Measurements from ENCODE around the gene CNTNAP5. TPM values are rescaled to one million over a fixed set of nuclear protein-coding genes. Genes with fewer than 3 reads are reported as not detected.
"Not testable (repeated sequence)": the region's sequence is repeated elsewhere in the genome, so short reads cannot be mapped to it uniquely, and the experiment has no call there.

The CNTNAP5 gene
- total and polyA plus RNA-seq, 2 of the 8 experiments (the other 6 are each of a cell fraction or from before 2014, with no cell fraction given): 0.11 to 0.76 TPM

- H3K14ac ChIP-seq (ENCODE audit: insufficient read length); H3K23ac ChIP-seq (ENCODE audit: insufficient read length); H2AK5ac ChIP-seq (ENCODE audit: low read depth, low read length); DNase-seq (ENCODE audit: low read depth in 1 of 2, low spot score in 2 of 2); H3K36me3 ChIP-seq (ENCODE audit: control insufficient read depth in 2 of 4, insufficient read depth in 4 of 4, low read length in 3 of 4); H3K4me3 ChIP-seq (ENCODE audit: extremely low read depth in 1 of 4, insufficient read depth in 2 of 4, low read depth in 3 of 4, low read length in 4 of 4); H3K4me2 ChIP-seq (ENCODE audit: insufficient read depth in 1 of 2, low read depth in 2 of 2, low read length in 2 of 2); H3K27me3 ChIP-seq (replicated peaks in 1 of 4; ENCODE audit: control insufficient read depth in 3 of 4, extremely low read depth in 1 of 4, insufficient read depth in 3 of 4, low read length in 3 of 4); H2AFZ ChIP-seq (ENCODE audit: low read length); H3K27ac ChIP-seq (ENCODE audit: low read depth, low read length); H3K4me1 ChIP-seq (replicated peaks in 1 of 4; ENCODE audit: control insufficient read depth in 3 of 4, insufficient read depth in 4 of 4, low read length in 3 of 4); H3K18ac ChIP-seq (ENCODE audit: extremely low read depth, low read length); H2BK20ac ChIP-seq (ENCODE audit: low read length); H3K4ac ChIP-seq (replicated peaks; ENCODE audit: insufficient read length, low read depth, low read length); FAIRE-seq; H3K9ac ChIP-seq (replicated peaks in 1 of 4; ENCODE audit: extremely low read depth in 1 of 4, low read depth in 3 of 4, low read length in 3 of 4); H4K20me1 ChIP-seq (replicated peaks in 1 of 2; ENCODE audit: control insufficient read depth in 1 of 2, insufficient read depth in 2 of 2, low read length in 2 of 2); H3K9me3 ChIP-seq (ENCODE audit: insufficient read depth in 2 of 2, low read depth in 1 of 2, low read length in 1 of 2); H2BK15ac ChIP-seq (ENCODE audit: low read length); H2BK5ac ChIP-seq (ENCODE audit: low read depth, low read length); H2BK120ac ChIP-seq (replicated peaks; ENCODE audit: low read depth, low read length); H3K79me2 ChIP-seq (ENCODE audit: control insufficient read depth in 1 of 2, insufficient read depth in 2 of 2, low read length in 2 of 2); H3K56ac ChIP-seq (replicated peaks; ENCODE audit: insufficient read length, low read depth, low read length); H4K8ac ChIP-seq (ENCODE audit: extremely low read depth, insufficient read depth, low read length); H4K5ac ChIP-seq (ENCODE audit: insufficient read length, low read depth, low read length); H3K23me2 ChIP-seq (ENCODE audit: low read depth, low read length); H4K91ac ChIP-seq (replicated peaks; ENCODE audit: insufficient read length, low read length); H2BK12ac ChIP-seq (ENCODE audit: low read depth, low read length); CTCF ChIA-PET (ENCODE audit: partially characterized antibody); H3K79me1 ChIP-seq (ENCODE audit: low read depth, low read length): not testable (repeated sequence)
- POLR2A ChIA-PET (ENCODE audit: partially characterized antibody): interaction anchor here (1.0 kb wide), 1 partner anchor 20 kb away, joined by 3 read pairs; no protein-coding TSS in a partner anchor
- WGBS, 2 experiments (ENCODE audit: extremely low coverage in 1 of 2, insufficient coverage in 1 of 2, insufficient read length in 1 of 2, insufficient replicate concordance in 2 of 2, low coverage in 1 of 2, low lambda C conversion rate in 2 of 2, missing lambda C conversion rate in 1 of 2): 86% methylated on average over 26 of the region's 35 CpGs; no CpG with 5 or more reads in 1 of the 2 experiments
These were observed 382.9 kb downstream of the CNTNAP5 start for GRCh38 chr2:124407836-124408534.

All from H1 (cell line).